H4 (cell line): ENCODE data around the gene NXPH3. TPM values are rescaled to one million over a fixed set of nuclear protein-coding genes. Genes with fewer than 3 reads are reported as not detected.

ENCODE experiments used
- DNase-seq: peaks from one replicate; pipeline ENCODE4 v3.0.0-alpha.2; 2015; ENCODE audit warnings: low spot score
- total RNA-seq: library from RNA; depleted of rRNA; stranded (reverse); fragments of >200 nt; shearing (Covaris generic); gene quantifications from 2 replicates; pipeline ENCODE4 v1.2.3, GENCODE V29; 2014

Gene NXPH3
- total RNA-seq, 1 experiment from 2014 or later: 0.15 TPM

GRCh38 chr17:49592263-49592662, 16.6 kb downstream of the NXPH3 start:
- DNase-seq: no peak

- no peak for DNase-seq
Measured at GRCh38 chr17:49595328-49595727, 19.7 kb downstream of the NXPH3 start.

DNA sequence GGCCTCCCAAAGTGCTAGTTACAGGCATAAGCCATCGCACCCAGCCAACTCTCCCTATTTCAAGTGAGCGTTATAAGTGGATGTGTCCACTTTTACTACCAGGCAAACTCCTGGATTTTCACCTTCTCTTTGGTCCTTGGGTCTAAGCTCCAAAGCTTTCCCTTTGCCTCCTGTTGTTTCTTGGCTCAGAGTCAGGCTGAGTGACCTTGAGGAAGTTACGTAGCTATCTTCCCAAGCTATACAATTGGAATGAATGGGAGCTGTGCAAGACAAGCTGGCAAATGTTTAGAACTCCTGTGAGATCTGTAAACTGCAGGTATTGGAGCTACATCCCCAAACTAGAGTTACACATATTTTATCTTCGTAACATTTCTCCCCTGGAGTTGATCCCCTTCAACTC, 20.3 kb downstream of the NXPH3 start:
- no peak for DNase-seq

DNA sequence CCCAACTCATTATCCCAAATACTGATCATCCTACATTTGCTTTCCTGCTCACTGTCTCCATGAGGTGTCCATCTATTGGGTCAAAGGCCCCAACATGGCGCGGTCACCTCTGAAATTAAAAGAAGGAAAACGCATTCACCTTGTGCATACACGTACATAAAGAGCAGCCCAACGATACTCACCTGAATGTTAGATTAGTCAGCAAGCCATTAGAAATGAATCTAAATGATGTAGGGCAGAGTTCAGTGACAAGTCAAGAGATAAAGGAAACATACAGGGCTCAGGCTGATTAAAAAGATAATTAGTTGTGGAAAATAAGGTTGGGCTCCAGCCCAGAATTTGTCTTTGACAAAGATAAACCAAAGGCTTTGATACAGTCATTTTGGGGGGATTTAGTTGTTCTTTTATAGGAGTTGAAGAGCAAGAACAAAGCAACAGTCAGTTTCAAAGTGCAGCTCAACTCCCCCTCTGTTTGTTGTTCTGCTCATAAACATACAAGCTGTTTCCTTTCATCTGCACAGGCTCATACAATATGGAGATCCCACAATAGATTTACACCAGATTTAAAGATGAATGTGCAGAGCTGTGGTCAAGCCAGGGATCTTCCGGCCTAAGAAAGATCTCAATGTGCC, 21.1 kb downstream of the NXPH3 start:
- DNase-seq: no peak

- no peak for DNase-seq
Measured at GRCh38 chr17:49597436-49597835, 21.8 kb downstream of the NXPH3 start.

DNA sequence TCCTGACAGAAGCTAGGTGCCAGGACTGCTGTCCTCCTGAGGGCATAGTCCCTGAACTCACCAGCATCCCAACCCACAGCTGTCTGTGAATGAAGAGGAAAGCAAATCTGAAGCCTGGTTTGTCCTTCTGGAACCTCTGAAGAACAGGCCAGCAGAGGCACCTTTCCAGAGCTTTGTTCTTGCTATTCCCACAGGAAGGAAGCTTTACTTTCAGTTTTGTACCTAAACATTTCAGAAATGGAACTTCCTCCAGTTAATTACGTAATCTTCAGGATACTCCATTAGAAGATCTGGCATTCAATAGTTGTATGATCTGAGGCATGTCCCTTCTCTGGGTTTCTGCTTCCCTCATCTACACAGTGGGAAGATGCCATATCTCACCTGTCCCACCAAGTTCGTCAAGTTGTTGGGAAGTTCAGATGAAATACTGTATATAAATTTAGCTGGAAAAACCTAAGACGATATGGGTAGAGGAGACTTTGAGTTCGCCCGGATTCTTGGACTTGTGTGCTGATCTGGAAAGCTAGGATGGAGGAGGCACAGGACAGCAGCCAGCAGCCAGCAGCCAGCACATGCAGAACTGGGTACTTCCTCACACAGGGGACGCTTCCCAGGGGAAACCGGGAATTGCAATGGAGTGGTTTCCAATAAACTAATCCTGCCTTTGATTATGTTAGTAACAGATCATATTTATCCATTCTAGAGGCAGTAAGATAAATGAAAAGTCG, 22.4 kb downstream of the NXPH3 start:
- DNase-seq: no peak

- no peak for DNase-seq
Measured at GRCh38 chr17:49598918-49599317, 23.2 kb downstream of the NXPH3 start.

DNA sequence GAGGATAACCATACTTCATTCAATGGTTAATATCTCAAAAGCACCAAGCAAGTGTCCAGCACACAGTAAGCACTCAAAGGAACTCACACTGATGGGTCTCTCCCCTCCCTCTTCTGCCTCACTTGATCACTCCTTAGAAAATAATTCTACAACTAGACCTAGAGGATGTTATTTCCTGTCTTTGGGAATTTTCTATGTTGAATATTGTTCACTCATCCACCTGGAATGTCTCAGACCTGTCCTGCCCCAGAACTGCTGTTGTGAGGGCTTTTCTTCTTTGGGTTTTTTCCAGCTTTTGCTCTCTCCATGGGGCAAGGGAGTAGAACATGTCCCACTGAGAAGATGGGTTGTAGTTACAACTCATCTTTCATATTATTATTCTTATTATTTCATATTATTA, 25.3 kb downstream of the NXPH3 start:
- DNase-seq: no peak

DNA sequence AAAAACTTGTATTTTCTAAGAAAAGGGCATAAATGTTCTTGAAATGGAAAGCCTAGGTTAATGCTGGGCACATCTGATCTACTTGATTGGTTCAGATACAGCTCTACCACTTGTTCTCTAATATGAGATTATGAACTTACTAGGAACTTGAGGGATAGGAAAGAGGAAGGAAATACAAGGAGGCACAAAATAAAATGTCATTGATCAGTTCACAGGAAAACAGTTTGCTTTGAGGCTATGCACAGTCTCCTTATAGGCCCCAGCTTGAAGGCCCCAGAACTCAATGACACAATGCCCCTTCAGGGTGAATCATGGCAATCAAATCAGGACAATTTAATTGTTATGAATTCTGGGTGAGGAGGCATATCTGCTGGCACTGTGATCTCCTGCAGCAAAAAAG, 27.1 kb downstream of the NXPH3 start:
- no peak for DNase-seq

GRCh38 chr17:49603238-49603637, 27.6 kb downstream of the NXPH3 start:
- DNase-seq: no peak

DNA sequence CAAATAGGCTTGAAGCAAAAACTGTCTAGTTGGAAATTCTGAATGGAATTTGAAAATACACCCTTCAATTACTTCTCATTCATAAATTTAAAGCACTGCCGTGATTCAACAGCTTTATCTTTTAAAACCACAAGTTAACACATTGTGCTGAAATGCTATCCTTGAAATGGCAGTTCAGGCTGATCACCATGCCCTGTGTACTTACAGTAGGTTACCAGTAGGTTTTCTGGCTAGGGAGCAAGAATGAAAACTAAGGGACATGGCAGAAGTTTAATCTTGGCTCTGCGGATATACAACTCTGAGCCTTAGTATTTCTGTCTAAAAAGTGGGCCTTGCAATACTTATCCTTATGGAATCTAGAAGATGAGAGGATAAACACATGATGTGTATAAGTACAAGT, 28.0 kb downstream of the NXPH3 start:
- no peak for DNase-seq

GRCh38 chr17:49604314-49604869, 28.7 kb downstream of the NXPH3 start:
- DNase-seq: no peak

DNA sequence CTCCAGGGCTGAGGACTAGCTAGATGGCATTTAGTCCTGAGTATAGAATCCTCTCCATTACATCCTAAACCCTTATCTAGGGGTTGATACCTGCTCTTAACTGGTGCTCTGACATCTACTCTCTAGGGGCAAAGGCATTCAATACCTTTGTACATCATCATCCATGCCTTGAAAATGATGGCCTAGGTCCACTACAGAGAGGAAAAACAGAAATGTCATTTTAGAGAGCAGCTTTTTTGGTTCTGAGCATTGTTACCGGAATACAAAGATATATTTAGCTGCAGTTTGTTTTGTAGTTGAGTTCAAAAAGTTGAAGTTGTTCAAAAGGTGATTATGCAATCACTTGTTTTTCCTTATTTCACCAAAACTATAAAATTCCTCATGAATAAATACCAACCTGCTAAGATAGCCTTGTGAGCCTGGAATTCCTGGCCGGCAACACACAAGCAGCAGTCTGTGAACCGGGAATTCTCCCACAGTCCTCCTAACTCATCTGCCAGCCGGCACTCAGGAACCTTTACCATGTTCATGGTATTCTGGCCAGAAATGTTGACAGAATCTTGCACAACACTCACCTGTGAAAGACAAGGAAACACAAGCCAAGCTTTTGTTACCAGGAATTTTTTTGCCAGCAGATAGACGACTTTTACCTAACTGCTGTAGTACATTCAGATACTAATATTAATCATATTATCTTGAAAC, 35.4 kb downstream of the NXPH3 start:
- DNase-seq: no peak

DNA sequence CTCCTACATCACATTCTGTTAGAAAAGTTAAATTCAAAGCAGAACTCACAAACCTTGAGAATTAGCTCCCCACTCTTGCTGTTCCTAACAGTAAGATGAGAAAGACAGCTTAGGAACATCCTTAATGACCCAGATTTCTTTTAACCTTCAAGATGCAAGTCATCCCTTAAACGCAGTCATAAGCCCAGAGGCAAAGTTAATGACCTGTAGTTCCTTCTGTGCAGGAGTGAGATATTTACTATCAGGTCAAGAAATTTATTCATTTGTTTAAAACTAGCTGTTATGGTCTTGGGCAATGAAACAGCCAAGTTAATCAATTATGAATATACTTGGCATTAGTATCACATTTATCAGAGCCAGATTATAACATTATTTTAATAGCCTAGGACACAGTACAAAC, 37.1 kb downstream of the NXPH3 start:
- no peak for DNase-seq

DNA sequence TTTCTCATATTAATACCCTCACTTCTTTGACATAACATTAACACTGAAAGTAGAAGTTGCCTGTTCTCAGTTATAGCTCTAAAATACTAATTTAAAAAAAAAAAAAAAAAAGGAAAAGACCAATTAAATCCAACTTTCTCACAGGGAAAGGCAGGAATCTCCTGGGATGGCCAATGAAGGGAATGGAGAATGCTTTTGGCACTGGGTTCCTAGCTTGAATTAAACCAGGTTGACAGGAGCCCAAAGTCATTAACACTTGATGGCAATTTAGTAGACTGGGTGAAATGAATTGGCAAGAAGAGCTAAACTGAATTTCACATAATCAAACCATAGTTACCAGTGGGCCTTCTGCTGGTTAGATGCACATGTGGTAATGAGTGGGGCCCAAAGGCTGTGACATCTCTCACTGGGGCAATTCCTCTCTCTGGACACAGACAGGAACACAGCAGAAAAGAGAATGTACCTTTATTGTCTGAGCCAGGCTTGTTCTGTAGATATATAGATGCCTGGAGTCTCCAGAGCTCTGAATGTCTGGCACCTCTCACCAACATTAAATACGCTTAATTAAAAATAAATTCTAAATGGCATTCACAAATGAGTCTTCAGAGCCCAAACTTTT, 37.6 kb downstream of the NXPH3 start:
- DNase-seq: no peak

- no peak for DNase-seq
Measured at GRCh38 chr17:49616086-49616485, 40.4 kb downstream of the NXPH3 start.

- no peak for DNase-seq
Measured at GRCh38 chr17:49616601-49617131, 41.0 kb downstream of the NXPH3 start.

- no peak for DNase-seq
Measured at GRCh38 chr17:49618028-49618611, 42.4 kb downstream of the NXPH3 start.

DNA sequence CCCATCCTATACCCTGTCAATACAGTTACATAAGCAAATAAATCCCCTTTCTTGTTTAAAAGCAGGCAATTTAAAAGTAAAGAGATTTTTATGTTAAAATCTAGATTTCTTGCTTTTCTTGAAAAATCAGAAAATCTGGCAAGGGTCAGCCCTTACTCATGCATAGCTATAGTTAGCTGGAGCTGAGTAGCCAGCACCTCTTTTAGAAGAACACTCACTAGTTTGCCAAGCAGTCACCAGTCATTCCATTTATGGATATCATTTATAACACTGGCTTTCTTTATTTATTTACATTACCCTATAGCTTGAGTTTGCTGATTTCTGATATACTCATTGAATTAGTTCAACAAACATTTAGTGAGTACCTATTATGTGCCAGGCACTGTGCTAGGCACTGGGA, 45.7 kb downstream of the NXPH3 start:
- DNase-seq: no peak

DNA sequence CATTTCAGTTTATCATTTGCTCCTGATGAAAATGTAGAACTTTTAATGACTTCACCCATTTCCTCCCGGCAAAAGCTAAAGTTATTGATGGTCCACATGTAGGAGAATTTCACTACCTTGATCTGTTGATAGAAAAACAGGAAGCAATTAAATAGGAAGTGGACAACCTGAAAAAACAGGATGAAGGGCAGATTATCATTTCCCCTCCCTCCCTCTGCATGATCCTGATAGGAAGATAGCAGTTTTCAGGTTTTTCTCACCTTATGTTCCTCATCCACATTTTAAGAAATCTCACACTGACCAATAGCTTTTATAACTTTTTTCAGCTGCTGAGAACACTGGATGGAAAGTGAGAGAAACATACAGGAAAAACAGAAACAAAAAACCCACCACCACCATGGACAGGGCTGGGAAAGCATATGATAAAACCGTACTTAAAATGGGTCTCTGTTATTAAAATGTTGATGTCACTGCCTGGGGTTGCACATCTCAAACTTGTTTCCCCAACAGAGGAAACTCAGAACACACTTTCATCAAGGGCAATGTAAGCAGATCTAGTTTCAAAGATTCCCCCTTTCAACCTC, 46.4 kb downstream of the NXPH3 start:
- DNase-seq: no peak

DNA sequence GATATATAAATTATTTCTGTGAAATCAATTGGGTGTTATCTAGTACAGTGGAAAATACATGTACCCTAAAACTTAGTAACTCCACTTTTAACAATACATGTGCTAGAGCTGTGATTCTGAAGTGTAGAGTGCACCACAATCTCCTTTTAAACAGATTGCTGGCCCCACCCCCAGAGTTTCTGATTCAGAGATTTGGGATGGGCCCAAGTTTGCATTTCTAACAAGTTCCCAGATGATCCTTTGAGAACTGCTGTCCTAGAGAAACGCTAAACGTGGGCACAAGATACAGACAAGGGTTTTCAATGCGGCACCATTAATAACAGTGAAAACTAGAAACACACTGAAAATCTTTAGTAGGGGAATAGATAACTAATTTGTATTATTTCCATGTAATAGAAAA, 49.2 kb downstream of the NXPH3 start:
- no peak for DNase-seq
